Liver (tissue), 9 donors: ENCODE results near the gene FANCI. TPM values are rescaled to one million over a fixed set of nuclear protein-coding genes. Genes with fewer than 3 reads are reported as not detected.

Experiments used
- DNase-seq: peaks from one replicate; pipeline ENCODE4 v3.0.0-alpha.2; 2017; ENCODE audit warnings: low spot score
- H3K27ac ChIP-seq, 2 donors: one replicate each; pipeline ENCODE4 v1.7.0; 2013; ENCODE audit warnings: inconsistent platforms in 2 of 2, low read length in 2 of 2, control low read depth in 1 of 2, low read depth in 1 of 2, mild to moderate bottlenecking in 1 of 2
- H3K27me3 ChIP-seq, 4 donors: one replicate each; pipeline versions ENCODE4 v1.6.1 to v1.7.0; 2013; ENCODE audit warnings: low read length in 3 of 4, inconsistent platforms in 1 of 4, mild to moderate bottlenecking in 1 of 4, moderate library complexity in 1 of 4; ENCODE audit not compliant: control insufficient read depth in 4 of 4, insufficient read depth in 4 of 4
- H3K36me3 ChIP-seq, 4 donors: one replicate each; pipeline versions ENCODE4 v1.6.1 to v1.7.0; 2013; ENCODE audit warnings: low read length in 3 of 4, mild to moderate bottlenecking in 3 of 4, low read depth in 1 of 4, moderate library complexity in 1 of 4; ENCODE audit not compliant: control insufficient read depth in 4 of 4, insufficient read depth in 3 of 4
- H3K4me1 ChIP-seq, 4 donors: one replicate each; pipeline versions ENCODE4 v1.6.1 to v1.7.0; 2013; ENCODE audit warnings: low read length in 3 of 4, mild to moderate bottlenecking in 3 of 4, moderate library complexity in 1 of 4; ENCODE audit not compliant: control insufficient read depth in 4 of 4, insufficient read depth in 4 of 4
- H3K4me3 ChIP-seq, 3 donors: one replicate each; pipeline versions ENCODE4 v1.6.1 to v1.7.0; 2013; ENCODE audit warnings: low read length in 3 of 3, control low read depth in 1 of 3, low read depth in 1 of 3, mild to moderate bottlenecking in 1 of 3
- H3K9ac ChIP-seq, 2 donors: one replicate each; pipeline ENCODE4 v1.7.0; 2013; ENCODE audit warnings: low read length in 2 of 2, mild to moderate bottlenecking in 2 of 2, moderate library complexity in 2 of 2, control low read depth in 1 of 2, low read depth in 1 of 2
- H3K9me3 ChIP-seq, 4 donors: one replicate each; pipeline versions ENCODE4 v1.6.1 to v1.7.0; 2013; ENCODE audit warnings: low read length in 3 of 4; ENCODE audit not compliant: control insufficient read depth in 4 of 4
- ATF3 ChIP-seq: IDR thresholded peaks from 2 replicates; pipeline ENCODE4 v1.6.1; 2016; ENCODE audit warnings: antibody characterized with exemption
- EGR1 ChIP-seq, 2 donors: IDR thresholded peaks; 2 replicates each; pipeline ENCODE4 v1.6.1; 2016 to 2018; ENCODE audit warnings: antibody characterized with exemption in 2 of 2, low read depth in 2 of 2
- FOXA1 ChIP-seq: IDR thresholded peaks from 2 replicates; pipeline ENCODE4 v1.6.1; 2016; ENCODE audit warnings: antibody characterized with exemption
- FOXA2 ChIP-seq: IDR thresholded peaks from 2 replicates; pipeline ENCODE4 v1.6.1; 2016; ENCODE audit warnings: antibody characterized with exemption
- GABPA ChIP-seq, 2 donors: IDR thresholded peaks in 1 of 2; conservative IDR thresholded peaks in 1 of 2; 2 replicates each; pipeline ENCODE4 v1.6.1; 2016; ENCODE audit warnings: antibody characterized with exemption in 2 of 2, mild to moderate bottlenecking in 1 of 2, moderate library complexity in 1 of 2
- HNF4A ChIP-seq, 2 donors: conservative IDR thresholded peaks; 2 replicates each; pipeline ENCODE4 v1.6.1; 2016; ENCODE audit warnings: antibody characterized with exemption in 2 of 2, mild to moderate bottlenecking in 2 of 2
- HNF4G ChIP-seq: IDR thresholded peaks from 2 replicates; pipeline ENCODE4 v1.6.1; 2016; ENCODE audit warnings: antibody characterized with exemption
- JUND ChIP-seq, 2 donors: IDR thresholded peaks; 2 replicates each; pipeline ENCODE4 v1.6.1; 2016; ENCODE audit warnings: antibody characterized with exemption in 2 of 2
- NR2F2 ChIP-seq: IDR thresholded peaks from 2 replicates; pipeline ENCODE4 v1.6.1; 2016; ENCODE audit warnings: antibody characterized with exemption
- RAD21 ChIP-seq, 2 donors: IDR thresholded peaks; 2 replicates each; pipeline ENCODE4 v1.6.1; 2016; ENCODE audit warnings: antibody characterized with exemption in 2 of 2, mild to moderate bottlenecking in 2 of 2
- RXRA ChIP-seq, 2 donors: IDR thresholded peaks; 2 replicates each; pipeline ENCODE4 v1.6.1; 2017 to 2018; ENCODE audit warnings: antibody characterized with exemption in 2 of 2, mild to moderate bottlenecking in 1 of 2
- SP1 ChIP-seq: IDR thresholded peaks from 2 replicates; pipeline ENCODE4 v1.6.1; 2018; ENCODE audit warnings: antibody characterized with exemption, mild to moderate bottlenecking
- TAF1 ChIP-seq: conservative IDR thresholded peaks from 2 replicates; pipeline ENCODE4 v1.6.1; 2016; ENCODE audit warnings: antibody characterized with exemption, mild to moderate bottlenecking
- YY1 ChIP-seq: IDR thresholded peaks from 2 replicates; pipeline ENCODE4 v1.6.1; 2016; ENCODE audit warnings: antibody characterized with exemption, mild to moderate bottlenecking
- ZBTB33 ChIP-seq: IDR thresholded peaks from 2 replicates; pipeline ENCODE4 v1.6.1; 2016; ENCODE audit warnings: antibody characterized with exemption
- WGBS: extraction: QIAGEN DNeasy Blood & Tissue Kit; methylation state at CpG from one replicate; pipeline ENCODE4 v1.1.7; 2013; 5-methylcytosine and 5-hydroxymethylcytosine counted together
- polyA plus RNA-seq, 2 donors: library from polyadenylated mRNA; stranded (reverse) in 1 of 2; unstranded in 1 of 2; fragments of 200-250 nt in 1 of 2; fragments of >200 nt in 1 of 2; fragmentation: Nextera tagmentation in 1 of 2; extraction: Ambion mirVana in 1 of 2; gene quantifications; one replicate each; pipeline versions ENCODE4 v1.2.1 to v1.2.3, GENCODE V29; 2013 to 2015
- total RNA-seq, 2 donors: library from RNA; depleted of rRNA; stranded (reverse); fragments of >200 nt; gene quantifications; one replicate each; pipeline ENCODE4 v1.2.3, GENCODE V29; 2014
- TF ChIP-seq, protein P1 (sequence below): fragments of 150-350 bp; IDR thresholded peaks from 2 replicates; pipeline ENCODE4 v1.5.1; 2017; ENCODE audit warnings: improper control_type of control experiment, low read depth, low read length; ENCODE audit not compliant: missing input control
- TF ChIP-seq, protein P2 (sequence below): IDR thresholded peaks from 2 replicates; pipeline ENCODE4 v1.6.1; 2016; ENCODE audit warnings: antibody characterized with exemption
- TF ChIP-seq, protein P3 (sequence below): IDR thresholded peaks from 2 replicates; pipeline ENCODE4 v1.6.1; 2016; ENCODE audit warnings: antibody characterized with exemption, mild to moderate bottlenecking
- donor health status: healthy.
- donor health status: healthy.
- donor health status: healthy.
- donor health status: healthy.
- donor health status: healthy.

FANCI gene
- total and polyA plus RNA-seq, 4 donors, result 1.7 to 41.9 (median 2.3) TPM

- Histone ChIP-seq H3K27ac (no peak overlapping the region), H3K4me1 (peaks cover 0 to 8% (median 2%) of the 10 kb centered on the region in 4 donors), H3K9ac (no peak overlapping the region), H3K9me3 (no peaks in the 10 kb centered on the region), H3K4me3 (no peak overlapping the region), H3K36me3 (peaks cover 2 to 18% (median 8%) of the 10 kb centered on the region in 4 donors), H3K27me3 (no peaks in the 10 kb centered on the region)
- DNase-seq, result no peak
- WGBS, result 53% methylated on average over 2 of the region's 2 CpGs
- TF ChIP-seq FOXA2, result no peak
- TF ChIP-seq HNF4G, result no peak
- no peak for TF ChIP-seq RXRA (IDR thresholded peaks at IDR 0.05)
- TF ChIP-seq RAD21 (IDR thresholded peaks at IDR 0.05), result no peak
- no peak for TF ChIP-seq GABPA (IDR thresholded peaks at IDR 0.05 in 1 of 2, conservative IDR thresholded peaks at IDR 0.05 in 1 of 2)
- no peak for TF ChIP-seq SP1
- no peak for TF ChIP-seq TAF1
- TF ChIP-seq, protein P1, sequence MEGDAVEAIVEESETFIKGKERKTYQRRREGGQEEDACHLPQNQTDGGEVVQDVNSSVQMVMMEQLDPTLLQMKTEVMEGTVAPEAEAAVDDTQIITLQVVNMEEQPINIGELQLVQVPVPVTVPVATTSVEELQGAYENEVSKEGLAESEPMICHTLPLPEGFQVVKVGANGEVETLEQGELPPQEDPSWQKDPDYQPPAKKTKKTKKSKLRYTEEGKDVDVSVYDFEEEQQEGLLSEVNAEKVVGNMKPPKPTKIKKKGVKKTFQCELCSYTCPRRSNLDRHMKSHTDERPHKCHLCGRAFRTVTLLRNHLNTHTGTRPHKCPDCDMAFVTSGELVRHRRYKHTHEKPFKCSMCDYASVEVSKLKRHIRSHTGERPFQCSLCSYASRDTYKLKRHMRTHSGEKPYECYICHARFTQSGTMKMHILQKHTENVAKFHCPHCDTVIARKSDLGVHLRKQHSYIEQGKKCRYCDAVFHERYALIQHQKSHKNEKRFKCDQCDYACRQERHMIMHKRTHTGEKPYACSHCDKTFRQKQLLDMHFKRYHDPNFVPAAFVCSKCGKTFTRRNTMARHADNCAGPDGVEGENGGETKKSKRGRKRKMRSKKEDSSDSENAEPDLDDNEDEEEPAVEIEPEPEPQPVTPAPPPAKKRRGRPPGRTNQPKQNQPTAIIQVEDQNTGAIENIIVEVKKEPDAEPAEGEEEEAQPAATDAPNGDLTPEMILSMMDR, result no peak
- TF ChIP-seq JUND (IDR thresholded peaks at IDR 0.05), result no peak
Measured at GRCh38 chr15:89203705-89204273, 40.0 kb upstream of the FANCI start.

DNA sequence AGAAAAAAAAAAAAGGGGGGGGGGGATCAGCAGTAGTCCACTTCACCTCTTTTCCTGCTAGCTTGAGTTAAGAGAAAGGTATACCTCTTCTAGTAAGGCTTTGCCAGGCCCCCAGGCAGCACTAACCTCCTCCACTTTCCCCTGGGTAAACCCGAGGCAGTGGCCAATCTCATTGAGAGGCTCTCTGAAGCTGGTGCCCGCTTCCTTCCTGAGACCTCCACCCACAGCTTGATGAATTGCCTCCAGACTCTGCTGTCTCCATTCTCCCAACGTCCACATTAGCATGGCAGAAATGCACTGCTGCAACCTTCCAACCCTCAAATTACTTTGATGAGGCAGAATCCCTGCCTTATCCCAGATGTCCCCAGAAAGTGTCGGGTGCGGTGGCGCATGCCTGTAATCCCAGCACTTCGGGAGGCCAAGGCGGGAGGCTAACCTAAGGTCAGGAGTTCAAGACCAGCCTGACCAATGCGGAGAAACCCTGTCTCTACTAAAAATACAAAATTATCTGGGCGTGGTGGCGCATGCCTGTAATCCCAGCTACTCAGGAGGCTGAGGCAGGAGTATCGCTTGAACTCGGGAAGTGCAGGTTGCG is 37.7 kb upstream of the FANCI start:
- H3K4me1 ChIP-seq, result peaks cover 0 to 8% (median 2%) of the 10 kb centered on the region in 4 donors

More for the DNA sequence above, 37.7 kb upstream of the FANCI start:
- TF ChIP-seq, protein P1, result no peak
- TF ChIP-seq ZBTB33 (no peak), HNF4A (conservative IDR thresholded peaks at IDR 0.05) (no peak), YY1 (no peak), RXRA (IDR thresholded peaks at IDR 0.05) (no peak), GABPA (IDR thresholded peaks at IDR 0.05 in 1 of 2, conservative IDR thresholded peaks at IDR 0.05 in 1 of 2) (no peak), JUND (IDR thresholded peaks at IDR 0.05) (no peak), EGR1 (IDR thresholded peaks at IDR 0.05; ENCODE audit: low read depth in 2 of 2) (no peak), FOXA2 (no peak), TAF1 (no peak), NR2F2 (no peak), ATF3 (no peak), HNF4G (no peak), FOXA1 (no peak), SP1 (no peak), RAD21 (IDR thresholded peaks at IDR 0.05) (no peak)
- TF ChIP-seq, protein P2, sequence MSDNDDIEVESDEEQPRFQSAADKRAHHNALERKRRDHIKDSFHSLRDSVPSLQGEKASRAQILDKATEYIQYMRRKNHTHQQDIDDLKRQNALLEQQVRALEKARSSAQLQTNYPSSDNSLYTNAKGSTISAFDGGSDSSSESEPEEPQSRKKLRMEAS, result no peak
- TF ChIP-seq, protein P3, sequence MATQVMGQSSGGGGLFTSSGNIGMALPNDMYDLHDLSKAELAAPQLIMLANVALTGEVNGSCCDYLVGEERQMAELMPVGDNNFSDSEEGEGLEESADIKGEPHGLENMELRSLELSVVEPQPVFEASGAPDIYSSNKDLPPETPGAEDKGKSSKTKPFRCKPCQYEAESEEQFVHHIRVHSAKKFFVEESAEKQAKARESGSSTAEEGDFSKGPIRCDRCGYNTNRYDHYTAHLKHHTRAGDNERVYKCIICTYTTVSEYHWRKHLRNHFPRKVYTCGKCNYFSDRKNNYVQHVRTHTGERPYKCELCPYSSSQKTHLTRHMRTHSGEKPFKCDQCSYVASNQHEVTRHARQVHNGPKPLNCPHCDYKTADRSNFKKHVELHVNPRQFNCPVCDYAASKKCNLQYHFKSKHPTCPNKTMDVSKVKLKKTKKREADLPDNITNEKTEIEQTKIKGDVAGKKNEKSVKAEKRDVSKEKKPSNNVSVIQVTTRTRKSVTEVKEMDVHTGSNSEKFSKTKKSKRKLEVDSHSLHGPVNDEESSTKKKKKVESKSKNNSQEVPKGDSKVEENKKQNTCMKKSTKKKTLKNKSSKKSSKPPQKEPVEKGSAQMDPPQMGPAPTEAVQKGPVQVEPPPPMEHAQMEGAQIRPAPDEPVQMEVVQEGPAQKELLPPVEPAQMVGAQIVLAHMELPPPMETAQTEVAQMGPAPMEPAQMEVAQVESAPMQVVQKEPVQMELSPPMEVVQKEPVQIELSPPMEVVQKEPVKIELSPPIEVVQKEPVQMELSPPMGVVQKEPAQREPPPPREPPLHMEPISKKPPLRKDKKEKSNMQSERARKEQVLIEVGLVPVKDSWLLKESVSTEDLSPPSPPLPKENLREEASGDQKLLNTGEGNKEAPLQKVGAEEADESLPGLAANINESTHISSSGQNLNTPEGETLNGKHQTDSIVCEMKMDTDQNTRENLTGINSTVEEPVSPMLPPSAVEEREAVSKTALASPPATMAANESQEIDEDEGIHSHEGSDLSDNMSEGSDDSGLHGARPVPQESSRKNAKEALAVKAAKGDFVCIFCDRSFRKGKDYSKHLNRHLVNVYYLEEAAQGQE, result no peak
- no peak overlapping the region for H3K9ac ChIP-seq
- WGBS, result 78% methylated on average over 14 of the region's 14 CpGs
- H3K4me3 ChIP-seq, result no peak overlapping the region
- no peaks in the 10 kb centered on the region for H3K36me3 ChIP-seq
- no peak for DNase-seq
- H3K27me3 ChIP-seq, result no peaks in the 10 kb centered on the region
- H3K27ac ChIP-seq, result no peak overlapping the region
- H3K9me3 ChIP-seq, result no peaks in the 10 kb centered on the region
